Mesenteric fat pad (tissue), 1 donor: Measurements from ENCODE around the gene PDZD7. TPM values are rescaled to one million over a fixed set of nuclear protein-coding genes. Genes with fewer than 3 reads are reported as not detected.

Source experiments
- DNase-seq: peaks from one replicate; pipeline ENCODE4 v3.0.0-alpha.2; 2020; ENCODE audit warnings: low spot score
- long read RNA-seq: library from polyadenylated mRNA; unstranded; transcript quantifications from one replicate; pipeline ENCODE4 v2.0.0, GENCODE V29; 2020
- total RNA-seq: library from RNA; stranded (reverse); fragmentation: NEBNext Ultra II Directional; extraction: Animal tissue kit (Norgen Biotek cat#: 25700); gene quantifications from one replicate; pipeline ENCODE4 v1.2.1, GENCODE V29; 2021
- donor health status: DM: yes; HTN: yes; CAD: no.

Gene PDZD7
- total RNA-seq = 0.55 TPM
- long read RNA-seq, partial matches to known transcripts = 1 of 5 reads
- long read RNA-seq, other reads (novel, unspliced or antisense) = 2 of 5 reads

GRCh38 chr10:101031128-101031795 lies at the start of gene PDZD7, which contains the start of gene SFXN3:
PDZD7 (minus strand) TSS chr10:101031129; CDS start chr10:101030219, 910 bp downstream.
SFXN3 (plus strand) TSS chr10:101031234; CDS start chr10:101034695, 3,461 bp downstream.
- peak; percentile 98 for DNase-seq

- DNase-seq = no peak
These were observed 48.9 kb upstream of the PDZD7 start for GRCh38 chr10:101079874-101080273.

- no peak for DNase-seq
These were observed 45.7 kb upstream of the PDZD7 start for GRCh38 chr10:101076630-101077029.

- DNase-seq = no peak
These were observed 44.8 kb upstream of the PDZD7 start for GRCh38 chr10:101075775-101076174.

- DNase-seq = no peak
These were observed 42.7 kb upstream of the PDZD7 start for GRCh38 chr10:101073631-101074030.

- DNase-seq = no peak
These were observed 42.0 kb upstream of the PDZD7 start for GRCh38 chr10:101072923-101073322.

- no peak for DNase-seq
These were observed 41.0 kb upstream of the PDZD7 start for GRCh38 chr10:101071885-101072433.

GRCh38 chr10:101071267-101071884 lies 40.4 kb upstream of the PDZD7 start:
- no peak for DNase-seq

GRCh38 chr10:101070098-101070497 lies 39.2 kb upstream of the PDZD7 start:
- DNase-seq = no peak

GRCh38 chr10:101069441-101069840 lies 38.5 kb upstream of the PDZD7 start:
- no peak for DNase-seq

- DNase-seq = no peak
These were observed 36.6 kb upstream of the PDZD7 start for GRCh38 chr10:101067356-101068083.

- DNase-seq = no peak
These were observed 36.0 kb upstream of the PDZD7 start for GRCh38 chr10:101066896-101067355.

- no peak for DNase-seq
These were observed 35.4 kb upstream of the PDZD7 start for GRCh38 chr10:101066146-101066895.

- no peak for DNase-seq
These were observed 34.7 kb upstream of the PDZD7 start for GRCh38 chr10:101065481-101066145.

GRCh38 chr10:101064415-101065030 lies 33.6 kb upstream of the PDZD7 start:
- no peak for DNase-seq

- DNase-seq = no peak
These were observed 32.9 kb upstream of the PDZD7 start for GRCh38 chr10:101063548-101064414.

- no peak for DNase-seq
These were observed 32.2 kb upstream of the PDZD7 start for GRCh38 chr10:101063050-101063525.

- no peak for DNase-seq
These were observed 31.5 kb upstream of the PDZD7 start for GRCh38 chr10:101062232-101063049.
